GM11168 (cell line): ENCODE results near the gene MGAM2.

Experiments used
- in situ Hi-C: fragments of 300-500 bp; cut with MboI; formaldehyde crosslinking; loops from one replicate; pipeline ENCODE4 v1.12.0; 2022; ENCODE audit warnings: low sequenced_read_pairs; ENCODE audit not compliant: unreplicated experiment

MGAM2 gene

DNA sequence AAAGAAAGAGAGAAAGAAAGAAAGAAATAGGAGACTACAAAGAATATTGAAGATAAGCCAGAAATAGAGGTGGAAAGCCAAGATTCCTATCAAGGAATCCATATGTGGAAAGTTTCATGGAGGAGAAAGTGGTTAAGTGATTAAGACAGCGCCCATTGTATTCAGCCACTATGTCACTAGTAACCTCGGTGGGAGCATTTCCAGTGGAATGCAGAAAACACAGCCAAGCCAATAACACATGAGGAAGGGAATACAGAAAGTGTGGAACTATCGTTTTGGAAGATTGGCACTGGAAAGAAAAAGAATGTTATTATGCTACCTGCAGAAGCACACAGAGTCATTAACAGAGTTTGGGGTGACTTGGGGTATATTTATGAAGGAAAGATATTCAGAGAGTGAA is 2.7 kb downstream of the MGAM2 start:
- in situ Hi-C loops, result no loop called here

DNA sequence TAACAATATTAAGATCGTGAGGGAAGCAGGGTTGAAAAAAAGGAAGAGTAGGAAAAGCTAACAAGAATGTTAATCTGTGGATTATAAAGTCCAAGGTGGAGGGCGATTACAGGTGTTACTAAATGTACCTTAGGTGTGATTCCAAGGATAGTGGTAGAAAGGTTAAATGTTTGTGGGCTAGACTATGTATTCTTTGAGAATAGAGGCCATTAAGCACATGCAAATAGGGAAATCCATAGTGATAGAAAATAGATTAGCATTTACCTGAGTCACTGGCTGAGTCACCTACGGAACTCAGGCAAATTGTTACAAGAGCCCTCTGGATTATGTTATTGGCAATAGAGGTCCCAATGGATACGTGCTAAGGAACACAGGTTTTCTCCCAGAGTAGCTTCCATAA is 9.0 kb downstream of the MGAM2 start:
- in situ Hi-C loops, result no loop called here

DNA sequence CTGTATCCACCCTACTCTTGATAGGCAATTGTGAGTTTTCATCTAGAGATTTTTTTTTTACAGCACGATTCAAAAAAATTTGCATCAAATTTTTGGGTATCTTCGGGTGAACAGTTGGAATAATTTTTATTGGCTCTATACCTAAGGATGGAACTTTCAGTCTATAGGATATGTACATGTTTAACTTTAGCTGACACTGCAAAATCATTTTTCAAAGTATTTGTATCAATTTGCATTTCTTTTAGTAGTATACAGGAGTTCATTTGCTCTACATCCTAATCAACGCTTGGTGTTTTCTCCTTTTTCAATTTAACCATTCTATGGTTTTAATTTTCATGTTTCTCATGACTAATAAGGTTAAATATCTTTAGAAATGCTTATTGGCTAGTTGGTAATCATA is 11.7 kb downstream of the MGAM2 start:
- in situ Hi-C loops, result no loop called here

DNA sequence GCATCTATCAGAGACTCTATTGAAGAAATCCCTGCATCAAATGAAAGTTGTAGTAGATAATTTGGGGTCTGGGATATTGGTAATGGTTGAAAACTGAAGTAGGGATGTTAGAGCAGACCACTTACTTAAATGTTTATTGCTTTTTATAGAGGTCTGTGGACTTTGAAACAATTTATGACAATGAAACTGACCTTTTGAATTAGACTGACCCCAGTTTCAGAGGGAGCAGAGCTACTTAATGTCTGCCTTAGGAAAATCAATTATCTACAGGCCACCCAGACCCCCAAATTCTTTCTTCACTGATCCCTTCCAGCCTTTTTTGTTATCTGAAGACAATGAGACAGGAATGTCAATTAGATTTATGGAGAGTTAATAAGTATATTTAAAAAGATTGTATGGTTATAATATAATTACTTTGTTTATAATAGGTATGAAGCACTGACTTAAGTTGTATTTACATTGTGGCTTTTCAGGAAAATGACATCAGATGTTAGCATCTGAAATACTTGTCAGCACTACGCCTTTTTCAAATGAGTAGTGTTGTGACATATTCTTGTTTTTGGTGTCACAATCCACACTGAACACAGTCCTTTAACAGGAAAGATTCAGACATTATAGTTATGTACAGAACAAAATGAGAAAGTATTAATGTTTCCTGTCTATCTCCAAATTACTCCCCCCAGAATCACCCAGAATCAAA is 13.9 kb downstream of the MGAM2 start:
- in situ Hi-C loops, result no loop called here

DNA sequence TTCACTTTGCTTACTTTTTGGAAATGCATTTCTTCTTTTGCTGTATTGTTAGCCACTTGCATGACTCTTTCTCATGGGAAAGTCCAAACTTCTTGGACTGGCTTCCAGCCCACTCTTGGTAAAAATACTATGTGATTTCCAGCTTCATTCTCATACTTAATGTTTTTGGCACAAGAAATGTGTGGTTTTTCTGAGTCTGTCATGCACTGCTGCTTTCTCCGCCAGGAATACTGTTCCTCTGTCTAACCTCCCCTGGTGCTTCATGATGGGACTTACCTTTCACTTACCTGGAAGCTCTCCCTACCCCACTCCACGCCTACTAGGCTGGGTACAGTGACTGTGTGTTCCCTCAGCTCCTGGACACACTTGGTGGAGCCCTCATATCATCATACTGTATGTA is 18.7 kb downstream of the MGAM2 start:
- in situ Hi-C loops, result no loop called here

DNA sequence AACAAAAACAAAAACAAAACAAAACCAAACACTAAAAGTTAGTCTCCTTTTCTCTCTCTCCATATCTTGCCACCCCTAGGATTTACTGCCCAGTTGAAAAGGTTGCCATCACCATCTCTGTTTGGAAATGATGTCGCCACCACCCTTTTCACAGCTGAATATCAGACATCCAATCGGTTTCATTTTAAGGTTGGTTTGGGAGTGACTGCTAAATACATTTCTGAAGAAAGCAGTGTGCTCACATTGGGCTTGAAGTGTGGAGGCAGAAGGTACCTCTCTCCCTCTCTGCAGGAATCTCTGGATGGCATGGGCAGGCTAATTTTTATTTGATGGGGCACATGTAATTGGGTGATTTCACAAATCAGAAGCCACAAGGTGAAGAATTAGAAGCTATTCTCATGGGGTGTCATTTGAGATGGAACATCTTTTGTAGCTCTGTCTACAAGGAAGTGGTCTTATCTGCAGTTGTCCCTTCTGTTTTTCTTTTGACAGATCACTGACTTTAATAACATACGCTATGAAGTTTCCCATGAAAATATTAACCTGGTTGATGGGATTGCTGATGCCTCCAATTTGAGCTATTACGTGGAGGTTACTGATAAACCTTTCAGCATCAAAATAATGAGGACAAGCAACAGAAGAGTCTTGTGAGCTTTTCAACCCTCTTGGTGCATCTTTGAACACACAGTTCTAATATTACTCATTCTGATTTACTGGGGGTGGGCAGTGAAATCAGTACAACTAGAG is 20.1 kb downstream of the MGAM2 start:
- in situ Hi-C loops, result no loop called here

DNA sequence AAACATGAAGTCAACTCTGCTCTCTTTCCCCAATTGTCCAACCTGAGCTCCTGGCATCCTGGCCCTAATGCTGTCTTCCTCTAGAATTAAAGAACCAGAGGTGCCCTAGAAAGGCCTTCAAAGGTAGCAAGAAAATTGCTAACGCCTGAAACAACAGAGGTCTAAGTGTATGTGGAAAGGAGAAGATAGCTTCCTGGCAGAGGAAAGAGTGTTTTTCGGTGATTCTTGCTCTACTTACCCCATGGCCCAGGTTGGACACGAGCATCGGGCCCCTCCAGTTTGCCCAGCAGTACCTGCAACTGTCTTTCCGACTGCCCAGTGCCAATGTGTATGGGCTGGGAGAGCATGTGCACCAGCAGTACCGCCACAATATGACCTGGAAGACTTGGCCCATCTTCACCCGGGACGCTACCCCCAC is 22.2 kb downstream of the MGAM2 start:
- in situ Hi-C loops, result no loop called here

DNA sequence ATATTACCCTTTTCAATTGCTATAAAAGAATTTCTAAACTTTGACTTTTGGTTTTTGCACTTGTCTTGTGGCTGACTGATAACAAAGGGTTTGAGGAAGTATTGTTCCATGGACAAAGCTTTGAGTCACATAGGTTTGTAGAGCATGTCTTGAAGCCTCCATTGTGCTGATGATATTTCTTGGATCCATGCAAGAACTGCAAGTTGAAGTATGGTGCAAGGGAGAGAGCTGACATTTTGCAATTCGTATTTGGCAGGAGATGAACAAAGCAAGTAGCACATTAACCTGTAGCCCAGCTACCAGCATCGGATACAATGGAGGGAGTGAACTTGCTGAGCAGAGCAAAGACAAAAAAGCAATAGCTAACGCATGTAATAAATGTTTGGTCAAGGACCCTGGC is 23.4 kb downstream of the MGAM2 start:
- in situ Hi-C loops, result no loop called here

DNA sequence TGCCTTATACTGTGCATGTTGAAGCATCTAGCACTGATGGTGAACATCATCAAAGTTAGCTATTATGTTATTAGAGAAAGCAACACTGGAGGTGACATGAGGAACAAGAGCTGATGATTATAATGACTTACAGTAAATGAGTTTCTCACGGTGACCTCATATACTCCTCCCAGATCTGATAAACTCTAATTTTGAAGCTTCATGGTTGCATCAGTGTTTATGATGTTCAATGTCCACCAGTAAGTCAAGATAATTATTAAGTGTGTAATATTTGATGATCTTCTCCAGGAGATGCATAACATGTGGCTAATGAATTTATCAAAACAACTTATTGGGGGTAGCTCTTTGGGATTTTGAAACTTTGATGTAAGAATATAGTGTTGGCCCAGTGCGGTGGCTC is 27.5 kb downstream of the MGAM2 start:
- in situ Hi-C loops, result no loop called here

DNA sequence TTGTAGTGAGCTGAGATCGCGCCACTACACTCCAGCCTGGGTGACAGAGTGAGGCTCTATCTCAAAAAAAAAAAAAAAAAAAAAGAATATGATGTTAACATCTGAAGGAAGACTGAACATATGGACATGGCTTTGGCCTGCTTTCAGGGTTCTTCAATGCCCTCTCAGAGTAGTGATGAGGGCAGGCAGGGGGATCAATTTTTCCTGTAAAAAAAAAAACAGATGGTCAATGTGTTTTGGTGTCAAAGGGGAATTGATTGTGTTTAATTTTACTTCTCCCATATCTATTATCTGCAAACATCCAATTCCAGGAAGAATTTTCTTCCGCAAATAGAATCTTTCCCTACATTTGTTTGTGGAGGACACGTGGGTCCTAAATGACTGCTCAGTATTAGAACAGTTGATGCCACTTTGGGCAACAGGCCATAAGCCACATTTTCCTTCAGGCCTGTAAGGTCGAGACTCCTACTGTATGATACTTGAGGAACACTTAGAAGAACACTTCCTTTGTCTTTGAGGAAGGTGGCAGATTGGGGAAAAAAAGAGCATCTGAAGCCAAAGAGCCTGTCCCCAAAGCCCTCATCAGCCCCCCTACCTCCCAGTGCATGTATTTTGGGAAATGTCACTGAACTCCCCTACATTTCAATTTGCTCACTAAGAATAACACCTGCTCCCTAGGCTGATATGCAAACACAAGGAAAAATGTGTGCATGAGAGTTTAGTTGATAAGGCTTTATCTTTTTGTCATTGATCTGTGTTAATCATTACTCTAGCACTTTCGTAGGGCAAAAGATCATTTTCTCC is 28.3 kb downstream of the MGAM2 start:
- in situ Hi-C loops, result no loop called here

DNA sequence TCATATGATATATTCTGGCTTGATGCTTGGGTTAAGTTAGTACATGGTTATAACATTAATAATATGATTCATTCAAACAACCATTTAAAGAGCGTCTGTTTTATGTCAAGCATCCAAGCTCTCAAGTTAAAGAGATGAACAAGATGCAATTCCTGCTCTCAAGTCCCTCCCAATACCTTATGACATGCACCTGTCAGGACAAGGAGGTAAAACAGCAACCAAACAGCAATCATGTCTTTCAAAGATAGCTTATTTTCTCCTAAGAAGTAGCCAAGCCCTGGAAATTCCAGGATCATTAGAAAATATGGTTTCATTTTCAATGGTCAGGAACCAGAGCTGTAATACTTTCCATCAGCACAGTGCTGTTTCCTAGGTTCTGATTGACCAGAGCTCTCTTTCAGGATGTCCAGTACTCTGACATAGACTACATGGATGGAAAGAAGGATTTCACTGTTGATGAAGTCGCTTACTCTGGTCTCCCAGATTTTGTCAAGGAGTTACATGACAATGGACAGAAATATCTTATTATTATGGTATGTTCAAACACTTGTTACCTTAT is 29.0 kb downstream of the MGAM2 start:
- in situ Hi-C loops, result no loop called here

DNA sequence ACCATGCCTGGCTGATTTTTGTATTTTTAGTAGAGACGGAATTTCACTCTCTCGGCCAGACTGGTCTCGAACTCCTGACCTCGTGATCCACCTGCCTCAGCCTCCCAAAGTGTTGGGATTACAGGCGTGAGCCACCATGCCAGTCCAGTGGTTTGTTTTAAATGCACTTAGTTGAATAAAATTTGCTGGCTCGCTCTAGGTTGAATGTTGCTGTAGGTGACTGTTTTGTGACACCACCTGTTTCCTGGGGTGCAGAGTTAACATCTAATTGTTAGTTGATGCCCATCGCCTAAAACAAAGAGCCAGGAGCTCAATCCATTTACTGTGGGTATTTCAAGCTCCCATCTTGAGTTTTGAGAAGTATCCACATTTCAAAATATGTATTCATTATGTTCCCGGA is 31.2 kb downstream of the MGAM2 start:
- in situ Hi-C loops, result no loop called here

DNA sequence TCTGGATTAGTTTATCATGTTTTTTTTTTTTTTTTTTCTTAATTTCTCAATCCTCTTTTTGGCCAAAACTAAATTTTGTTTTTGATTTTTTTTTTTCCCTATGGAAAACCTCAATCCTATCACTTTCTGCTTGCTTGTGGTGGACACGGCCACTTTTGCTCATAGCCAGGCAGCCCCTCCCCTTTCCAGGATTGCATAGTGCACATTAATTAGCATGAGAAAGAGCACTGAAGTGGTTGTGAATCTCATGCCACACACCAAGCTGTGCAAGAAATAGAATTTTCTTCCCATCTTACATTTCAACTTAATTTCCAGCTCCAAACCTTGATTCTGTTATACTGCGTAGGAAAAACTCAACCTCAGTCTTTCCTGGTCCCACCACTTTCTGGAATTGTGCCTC is 34.6 kb downstream of the MGAM2 start:
- in situ Hi-C loops, result no loop called here

DNA sequence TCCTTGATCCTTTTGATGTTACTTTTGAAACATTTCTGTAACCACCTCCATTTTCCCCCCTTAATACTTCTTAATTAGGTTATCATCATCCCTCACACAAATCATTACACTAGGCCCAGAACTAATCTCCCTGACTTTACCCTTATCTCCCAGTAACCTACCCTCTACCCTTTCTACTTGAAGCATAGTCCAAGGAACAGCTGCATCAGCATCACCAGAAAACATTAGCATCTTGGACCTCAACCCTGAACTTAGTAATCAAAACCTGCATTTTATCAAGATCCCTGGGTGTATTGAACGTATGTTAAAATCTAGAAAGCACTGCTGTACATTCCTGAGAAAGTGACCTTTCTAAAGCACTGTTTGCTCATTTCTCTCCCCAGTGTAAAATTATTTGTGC is 38.8 kb downstream of the MGAM2 start:
- in situ Hi-C loops, result no loop called here

DNA sequence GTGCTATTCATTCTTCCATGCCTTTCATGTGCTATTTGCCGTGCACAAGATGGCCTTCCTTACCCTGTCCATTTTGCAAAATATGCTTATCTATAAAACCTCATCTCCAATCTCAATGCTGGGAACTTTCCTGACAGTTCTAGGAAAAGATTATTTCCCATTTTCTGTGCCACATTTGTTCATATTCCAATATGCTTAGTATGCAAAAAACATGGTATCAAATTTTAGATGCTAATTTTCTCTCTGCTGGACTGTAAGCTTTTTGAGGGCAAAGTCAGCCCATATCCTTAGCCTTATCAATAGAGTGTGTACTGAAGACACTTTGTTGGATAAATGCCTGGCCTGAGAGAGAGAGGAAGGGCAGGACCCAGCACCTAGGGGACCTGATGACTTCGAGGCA is 39.4 kb downstream of the MGAM2 start:
- in situ Hi-C loops, result no loop called here

DNA sequence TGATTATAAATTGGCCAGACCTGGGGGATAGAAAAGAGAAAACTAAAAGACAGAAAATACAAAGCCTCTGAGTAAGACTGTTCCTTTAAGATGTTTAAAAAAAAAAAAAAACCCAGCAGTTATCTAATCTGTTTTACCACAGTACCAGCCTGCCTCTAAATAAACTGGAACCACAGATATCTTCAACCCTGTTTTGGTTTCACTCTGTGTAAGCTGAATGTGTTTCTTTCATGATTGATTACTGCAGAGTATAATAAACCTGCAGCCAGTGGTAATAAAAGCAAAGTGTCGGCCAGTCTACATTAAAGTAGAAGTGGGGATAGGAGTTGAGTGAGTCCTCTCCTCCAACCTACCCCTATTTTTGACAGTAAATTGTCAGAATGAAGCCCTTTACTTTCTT is 40.6 kb downstream of the MGAM2 start:
- in situ Hi-C loops, result no loop called here

DNA sequence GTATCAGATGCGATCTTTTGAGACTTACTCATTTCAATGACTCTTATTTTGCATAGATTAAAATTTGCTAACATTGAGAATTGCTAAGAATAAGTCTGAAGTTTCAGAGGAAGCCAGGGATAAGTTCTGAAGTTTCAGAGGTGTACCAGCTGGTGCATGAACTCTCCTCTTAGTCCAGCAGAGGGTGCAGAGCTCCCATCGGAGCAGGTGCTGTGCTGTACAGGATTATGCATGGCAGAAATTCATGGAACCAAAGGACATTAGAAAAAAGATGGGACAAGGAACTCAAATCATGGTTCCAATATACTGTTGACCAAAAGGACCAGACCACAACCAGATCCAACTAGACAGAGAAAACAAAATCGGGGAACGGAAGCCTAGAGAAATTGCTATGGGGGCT is 41.9 kb downstream of the MGAM2 start:
- in situ Hi-C loops, result no loop called here

DNA sequence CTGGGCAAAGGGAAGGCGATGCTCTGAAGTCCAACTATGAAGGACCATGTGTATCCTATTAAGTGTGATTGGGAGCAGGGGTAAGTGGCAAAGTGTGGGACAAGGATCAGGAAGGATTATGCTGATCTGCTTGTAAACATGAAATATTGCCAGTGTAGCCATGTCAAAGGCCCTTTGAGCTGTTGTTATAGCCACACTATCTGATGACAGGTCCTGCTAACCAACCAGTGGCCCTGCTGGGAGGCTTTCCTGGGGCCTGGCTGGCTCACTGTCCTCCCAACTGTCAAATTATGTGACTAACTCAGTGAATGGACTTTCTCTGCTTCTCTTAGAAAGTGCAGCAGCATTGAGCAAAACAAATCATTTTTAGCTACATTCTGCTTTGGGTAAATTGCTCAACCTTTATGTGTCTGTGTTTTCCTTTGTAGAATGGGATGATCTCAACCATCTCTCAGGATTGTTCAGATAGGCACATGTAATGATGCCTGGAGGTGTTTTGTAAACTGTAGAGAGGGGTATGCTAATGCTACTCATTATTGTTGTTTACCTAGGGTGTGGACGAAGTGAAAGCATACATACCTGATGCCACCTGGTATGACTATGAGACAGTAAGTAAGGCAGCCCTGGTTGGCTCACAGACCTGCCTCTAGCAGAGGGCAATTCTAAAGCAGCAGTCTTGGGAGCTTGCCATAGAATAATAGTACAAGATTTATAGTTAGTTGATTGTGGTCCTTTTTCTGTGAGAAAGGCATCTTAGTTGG is 47.4 kb downstream of the MGAM2 start:
- in situ Hi-C loops, result no loop called here

DNA sequence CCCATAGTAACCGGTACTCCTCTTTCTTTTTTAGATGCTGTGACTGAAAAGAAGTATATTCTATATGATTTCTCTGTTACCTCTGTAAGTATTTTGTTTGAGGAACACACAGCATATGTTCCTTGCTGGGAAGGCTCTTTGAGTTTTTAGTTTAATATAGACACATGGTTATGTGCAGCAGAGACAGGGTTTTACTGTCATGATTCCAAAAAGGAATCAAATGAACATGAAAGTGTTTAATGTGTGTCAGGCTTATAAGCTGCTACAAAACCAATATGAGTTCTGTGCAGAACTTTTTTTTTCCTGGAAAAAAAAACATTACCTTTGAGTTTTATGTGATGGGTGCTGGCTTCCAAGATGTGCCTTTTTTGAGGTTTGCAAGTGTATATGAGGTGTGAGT is 50.4 kb downstream of the MGAM2 start:
- in situ Hi-C loops, result no loop called here

DNA sequence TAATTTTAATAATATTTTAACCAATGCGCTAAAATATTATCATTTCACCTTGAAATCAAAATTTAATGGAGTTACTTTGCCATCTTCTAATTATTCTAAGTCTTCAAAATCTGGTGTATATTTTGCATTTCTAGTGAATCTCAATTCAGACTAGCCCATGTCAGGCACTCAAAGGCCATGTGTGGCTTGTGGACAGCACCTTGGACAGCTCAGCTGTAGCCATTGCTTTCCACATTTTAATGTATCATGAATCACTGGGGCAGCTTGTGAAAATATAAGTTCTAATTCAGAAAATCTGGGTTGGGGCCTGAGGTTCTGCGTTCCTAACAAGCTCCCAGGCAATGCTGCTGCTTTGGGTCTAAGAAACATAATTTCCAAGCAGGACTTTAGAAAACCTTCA is 57.2 kb downstream of the MGAM2 start:
- in situ Hi-C loops, result no loop called here
